A673 (cell line): ENCODE measurements around the gene SLC22A15. TPM values are rescaled to one million over a fixed set of nuclear protein-coding genes. Genes with fewer than 3 reads are reported as not detected.

Source experiments
- BruUV-seq: library from RNA; stranded (reverse); fragments of 400-500 nt; replicated peaks from 2 replicates; lab custom pipeline; 2021; lab: Mats Ljungman, UMichigan
- CTCF ChIA-PET: fragments of 300-600 bp; sonication (Branson Sonifier 250); formaldehyde crosslinking; loops from one replicate; lab custom pipeline; 2022; ENCODE audit warnings: antibody characterized with exemption; lab: Charles Lee
- POLR2A ChIA-PET: fragments of 300-600 bp; sonication (Branson Sonifier 250); formaldehyde crosslinking; loops from one replicate; lab custom pipeline; 2022; ENCODE audit warnings: antibody characterized with exemption; ENCODE audit not compliant: low non-redundant PET; lab: Charles Lee
- DNase-seq: peaks from one replicate; pipeline ENCODE4 v3.0.0-alpha.2; 2015; ENCODE audit warnings: low spot score
- H3K27ac ChIP-seq: fragments of 200-600 bp; sonication (generic); 2 replicates; pipeline ENCODE4 v1.5.1; 2016; ENCODE audit warnings: mixed run types, low read depth, mild to moderate bottlenecking, mixed read lengths, antibody characterized with exemption, low read length; ENCODE audit not compliant: poor library complexity, severe bottlenecking
- H3K27me3 ChIP-seq: fragments of 200-600 bp; sonication (generic); replicated peaks from 2 replicates; pipeline ENCODE4 v1.6.1; 2017; ENCODE audit warnings: mixed run types, low read depth, mild to moderate bottlenecking, mixed read lengths, antibody characterized with exemption, low read length; ENCODE audit not compliant: insufficient read depth, poor library complexity
- H3K36me3 ChIP-seq: fragments of 200-600 bp; sonication (generic); 2 replicates; pipeline ENCODE4 v1.6.1; 2016; ENCODE audit warnings: mixed run types, mild to moderate bottlenecking, mixed read lengths, antibody characterized with exemption, low read length; ENCODE audit not compliant: insufficient read depth, poor library complexity, severe bottlenecking
- H3K4me1 ChIP-seq: fragments of 200-600 bp; sonication (generic); 2 replicates; pipeline ENCODE4 v1.6.1; 2017; ENCODE audit warnings: mixed run types, mild to moderate bottlenecking, mixed read lengths, antibody characterized with exemption, low read length; ENCODE audit not compliant: insufficient read depth, poor library complexity, severe bottlenecking
- H3K4me3 ChIP-seq: fragments of 200-600 bp; sonication (generic); 2 replicates; pipeline ENCODE4 v1.5.1; 2016; ENCODE audit warnings: low read depth, mixed run types, mild to moderate bottlenecking, mixed read lengths, low read length; ENCODE audit not compliant: poor library complexity, severe bottlenecking
- H3K9me3 ChIP-seq: fragments of 200-600 bp; sonication (generic); 2 replicates; pipeline ENCODE4 v1.6.1; 2016; ENCODE audit warnings: mixed run types, low read depth, mild to moderate bottlenecking, mixed read lengths, antibody characterized with exemption, low read length; ENCODE audit not compliant: poor library complexity, severe bottlenecking
- EZH2 ChIP-seq: fragments of 200-600 bp; sonication (generic); IDR thresholded peaks from 2 replicates; pipeline ENCODE4 v1.6.1; 2017; ENCODE audit warnings: borderline replicate concordance, low read depth, mild to moderate bottlenecking, mixed read lengths, antibody characterized with exemption, low read length; ENCODE audit not compliant: poor library complexity, severe bottlenecking
- intact Hi-C: fragments of 100-400 bp; cut with micrococcal nuclease; formaldehyde crosslinking; loops from one replicate; pipeline ENCODE4 v1.10.0; 2022; ENCODE audit not compliant: unreplicated experiment
- total RNA-seq: library from RNA; stranded (reverse); gene quantifications from 2 replicates; pipeline ENCODE4 v1.2.3, GENCODE V29; 2021
- TF ChIP-seq, protein P1 (sequence below): fragments of 300-800, 200-600 bp; sonication (generic); conservative IDR thresholded peaks from 2 replicates; pipeline ENCODE4 v1.5.1; 2017; ENCODE audit warnings: low read depth, mild to moderate bottlenecking, antibody characterized with exemption, low read length, moderate library complexity, mixed read lengths

Gene SLC22A15
- total RNA-seq, 1 experiment from 2014 or later = 0.39 TPM

DNA sequence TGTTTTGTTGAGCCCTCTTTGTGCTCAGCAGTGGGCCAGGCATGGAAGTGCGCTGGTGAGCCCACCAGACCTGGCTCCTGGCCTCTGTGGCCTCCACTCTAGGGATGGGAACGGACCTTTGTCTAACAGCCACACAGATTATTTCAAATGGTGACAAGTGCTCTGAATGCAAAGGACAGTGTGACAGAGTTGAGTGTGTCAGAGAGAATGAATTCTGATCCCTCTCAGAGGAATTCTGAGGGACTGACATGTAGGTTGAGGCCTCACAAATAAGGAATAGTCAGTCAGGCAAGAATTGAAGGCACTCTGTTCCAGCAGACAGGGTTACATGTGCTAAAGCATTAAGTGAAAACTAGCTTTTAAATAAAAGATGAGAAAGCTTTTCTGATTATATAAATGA is 123.6 kb downstream of the SLC22A15 start:
- POLR2A ChIA-PET = no interaction called here
- no peak for DNase-seq

DNA sequence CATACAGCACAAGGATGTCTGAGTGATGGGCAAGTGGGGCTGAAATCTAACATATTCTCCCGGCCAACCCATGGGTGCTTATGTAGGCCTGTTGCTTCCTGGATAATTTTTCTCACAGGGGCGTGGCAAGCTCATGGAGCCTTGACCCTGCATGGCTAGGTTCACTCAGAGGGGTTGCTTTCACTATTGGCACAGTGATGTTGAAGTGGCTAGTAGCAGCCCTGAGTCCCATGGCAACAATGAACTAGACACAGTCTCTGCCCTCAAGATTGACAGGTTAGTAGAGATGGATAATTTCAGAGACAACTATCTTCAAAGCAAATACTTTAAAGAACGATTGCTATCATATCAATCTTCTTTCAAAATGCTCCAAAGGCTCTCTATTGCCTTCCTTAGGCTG is 128.4 kb downstream of the SLC22A15 start:
- DNase-seq = no peak
- TF ChIP-seq, protein P1, sequence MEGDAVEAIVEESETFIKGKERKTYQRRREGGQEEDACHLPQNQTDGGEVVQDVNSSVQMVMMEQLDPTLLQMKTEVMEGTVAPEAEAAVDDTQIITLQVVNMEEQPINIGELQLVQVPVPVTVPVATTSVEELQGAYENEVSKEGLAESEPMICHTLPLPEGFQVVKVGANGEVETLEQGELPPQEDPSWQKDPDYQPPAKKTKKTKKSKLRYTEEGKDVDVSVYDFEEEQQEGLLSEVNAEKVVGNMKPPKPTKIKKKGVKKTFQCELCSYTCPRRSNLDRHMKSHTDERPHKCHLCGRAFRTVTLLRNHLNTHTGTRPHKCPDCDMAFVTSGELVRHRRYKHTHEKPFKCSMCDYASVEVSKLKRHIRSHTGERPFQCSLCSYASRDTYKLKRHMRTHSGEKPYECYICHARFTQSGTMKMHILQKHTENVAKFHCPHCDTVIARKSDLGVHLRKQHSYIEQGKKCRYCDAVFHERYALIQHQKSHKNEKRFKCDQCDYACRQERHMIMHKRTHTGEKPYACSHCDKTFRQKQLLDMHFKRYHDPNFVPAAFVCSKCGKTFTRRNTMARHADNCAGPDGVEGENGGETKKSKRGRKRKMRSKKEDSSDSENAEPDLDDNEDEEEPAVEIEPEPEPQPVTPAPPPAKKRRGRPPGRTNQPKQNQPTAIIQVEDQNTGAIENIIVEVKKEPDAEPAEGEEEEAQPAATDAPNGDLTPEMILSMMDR = no peak
- no peak for TF ChIP-seq EZH2
- Histone ChIP-seq H3K36me3 (no peaks in the 10 kb centered on the region), H3K4me1 (peaks cover 3% of the 10 kb centered on the region), H3K9me3 (no peaks in the 10 kb centered on the region), H3K27me3 (no peaks in the 10 kb centered on the region), H3K27ac (no peak overlapping the region), H3K4me3 (no peak overlapping the region)
- POLR2A ChIA-PET = no interaction called here
- CTCF ChIA-PET = no interaction called here
- intact Hi-C loops = no loop called here
- BruUV-seq = no TSS peak

More for the DNA sequence above, 123.6 kb downstream of the SLC22A15 start:
- CTCF ChIA-PET = no interaction called here
- H3K27ac ChIP-seq = no peak overlapping the region
- intact Hi-C loops = no loop called here
- TF ChIP-seq, protein P1 = no peak
- no peak for TF ChIP-seq EZH2
- no peaks in the 10 kb centered on the region for H3K4me1 ChIP-seq
- H3K36me3 ChIP-seq = no peaks in the 10 kb centered on the region
- H3K9me3 ChIP-seq = peaks cover 15% of the 10 kb centered on the region
- H3K27me3 ChIP-seq = no peaks in the 10 kb centered on the region
- no TSS peak for BruUV-seq
- H3K4me3 ChIP-seq = no peak overlapping the region

GRCh38 chr1:116105996-116106395 is 129.7 kb downstream of the SLC22A15 start:
- ChIA-PET CTCF (no interaction called here), POLR2A (no interaction called here)
- Histone ChIP-seq H3K4me1 (peaks cover 12% of the 10 kb centered on the region), H3K4me3 (no peak overlapping the region), H3K27ac (no peak overlapping the region), H3K27me3 (no peaks in the 10 kb centered on the region), H3K9me3 (no peaks in the 10 kb centered on the region), H3K36me3 (no peaks in the 10 kb centered on the region)
- DNase-seq = no peak
- BruUV-seq = no TSS peak
- TF ChIP-seq EZH2 = no peak
- TF ChIP-seq, protein P1 = no peak
- intact Hi-C loops = no loop called here
